Stimulated activated CD4-positive, alpha-beta T cell treated with anti-CD3 and anti-CD28 coated beads, Interleukin-1b, Interleukin-23, amount 100 ng/mL, for 24 hours (primary cell): ENCODE measurements around the gene TCAP.

ENCODE experiments used
- DNase-seq, 4 experiments: peaks; one replicate each; pipeline ENCODE4 v3.0.0-alpha.2; 2020; ENCODE audit warnings: low read depth in 4 of 4, low spot score in 1 of 4

The TCAP gene

DNA sequence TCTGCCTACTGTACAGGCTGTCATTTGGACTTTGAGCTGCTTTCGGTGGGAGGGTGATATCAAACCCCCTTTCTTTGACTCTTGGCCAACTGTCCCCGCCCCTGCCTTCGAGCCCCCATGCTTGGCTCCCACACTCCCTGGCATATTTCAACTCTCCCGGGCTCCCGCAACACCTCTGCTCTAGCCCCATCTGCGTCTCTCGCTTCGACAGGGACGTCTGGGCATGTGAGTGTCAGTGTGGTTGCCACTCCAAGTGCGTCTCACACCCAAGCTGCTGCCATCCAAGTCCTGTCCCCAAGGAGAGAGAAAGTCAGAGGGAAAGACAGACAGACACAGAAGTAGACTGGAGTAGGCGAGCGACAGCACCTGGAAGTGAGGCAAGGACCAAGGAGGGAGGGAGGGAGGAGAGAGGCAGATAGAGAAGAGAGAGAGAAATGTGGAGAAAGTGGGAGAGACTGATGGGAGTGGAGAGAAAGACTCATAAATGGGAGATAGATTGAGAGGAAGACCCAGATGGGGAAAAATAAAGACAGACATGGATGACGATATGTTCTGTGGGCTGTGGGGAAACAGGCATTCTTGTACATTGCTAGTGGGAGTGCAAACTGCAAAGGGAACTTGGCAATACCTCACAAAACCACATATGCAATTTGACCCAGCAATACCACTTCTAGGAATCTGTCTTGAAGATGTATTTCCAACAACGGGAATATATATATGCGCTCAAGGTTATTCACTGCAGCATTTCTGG lies 16.4 kb upstream of the TCAP start:
- no peak for DNase-seq

- DNase-seq, result no peak
Observed at GRCh38 chr17:39650121-39650579, 15.0 kb upstream of the TCAP start.

DNA sequence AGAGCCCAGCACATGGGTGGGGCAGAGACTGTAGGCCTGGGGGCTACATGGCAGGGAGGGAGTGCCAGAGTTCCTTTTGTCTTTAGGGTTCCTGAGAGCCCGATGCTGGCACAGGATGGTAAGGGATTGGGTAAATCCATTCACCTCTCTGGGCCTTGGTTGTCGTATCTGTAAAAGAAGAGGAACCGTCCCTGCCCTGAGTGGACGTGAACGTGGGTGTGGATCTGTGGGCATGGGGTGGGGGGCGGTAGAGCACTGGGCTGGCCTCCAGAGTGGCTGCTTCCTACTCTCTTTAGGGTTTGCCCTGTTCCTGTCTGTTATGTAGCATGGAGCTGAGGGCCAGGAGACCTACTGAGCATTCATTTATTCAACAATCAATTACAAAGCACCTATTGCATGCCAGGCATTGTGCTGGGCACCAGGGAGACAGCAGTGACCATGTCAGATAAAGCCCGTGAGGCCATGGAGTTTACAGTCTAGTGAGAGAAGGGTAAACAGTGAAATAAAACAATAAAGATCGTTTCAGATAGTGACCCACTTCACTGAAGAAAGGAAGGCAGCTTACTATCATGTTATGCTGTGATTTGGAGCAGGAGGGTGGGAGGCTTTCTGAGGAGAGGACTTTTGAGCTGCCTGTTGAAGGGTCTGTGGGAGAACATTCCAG lies 13.1 kb upstream of the TCAP start:
- DNase-seq, result no peak

GRCh38 chr17:39652587-39653315 lies 12.4 kb upstream of the TCAP start:
- DNase-seq, result no peak

- no peak for DNase-seq
Observed at GRCh38 chr17:39653316-39653661, 11.9 kb upstream of the TCAP start.

- peak; percentile 66 to 79 (median 71) for DNase-seq
Observed at GRCh38 chr17:39653662-39654331, 11.4 kb upstream of the TCAP start.

DNA sequence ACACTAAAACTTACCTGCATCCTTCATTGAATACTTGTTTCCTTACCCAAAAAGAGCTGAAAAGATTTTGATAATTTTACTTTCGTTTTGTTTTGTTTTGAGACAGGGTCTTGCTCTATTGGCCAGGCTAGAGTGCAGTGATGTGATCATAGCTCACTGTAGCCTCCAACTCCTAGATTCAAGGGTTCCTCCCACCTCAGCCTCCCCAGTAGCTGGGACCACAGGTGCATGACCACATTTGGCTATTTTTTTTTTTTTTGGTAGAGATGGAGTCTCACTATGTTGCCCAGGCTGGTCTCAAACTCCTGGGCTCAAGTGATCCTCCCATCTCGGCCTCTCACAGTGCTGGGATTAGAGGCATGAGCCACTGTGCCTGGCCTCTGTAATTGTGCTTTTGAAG lies 10.0 kb upstream of the TCAP start:
- no peak for DNase-seq

- DNase-seq, result no peak
Observed at GRCh38 chr17:39658346-39658745, 6.8 kb upstream of the TCAP start.

- DNase-seq, result no peak
Observed at GRCh38 chr17:39658760-39659159, 6.4 kb upstream of the TCAP start.

- no peak for DNase-seq
Observed at GRCh38 chr17:39659279-39660010, 5.7 kb upstream of the TCAP start.

DNA sequence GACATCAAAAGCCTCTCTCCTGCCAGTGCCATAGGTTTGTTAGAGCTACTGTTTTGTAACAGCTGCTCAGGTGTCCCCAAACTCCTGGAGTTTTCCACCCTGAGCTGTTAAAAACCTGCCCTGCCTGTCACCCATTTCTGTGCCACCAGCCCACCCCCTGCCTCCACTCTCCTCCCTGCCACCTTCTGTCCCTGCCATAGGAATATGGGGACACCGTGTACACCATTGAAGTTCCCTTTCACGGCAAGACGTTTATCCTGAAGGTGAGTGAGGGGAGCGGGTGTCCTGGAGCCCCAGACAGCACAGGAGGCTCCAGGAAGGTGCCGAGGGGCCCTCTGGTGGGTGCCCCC lies 5.2 kb upstream of the TCAP start:
- no peak for DNase-seq

GRCh38 chr17:39660397-39661385 lies 4.5 kb upstream of the TCAP start:
- no peak for DNase-seq

DNA sequence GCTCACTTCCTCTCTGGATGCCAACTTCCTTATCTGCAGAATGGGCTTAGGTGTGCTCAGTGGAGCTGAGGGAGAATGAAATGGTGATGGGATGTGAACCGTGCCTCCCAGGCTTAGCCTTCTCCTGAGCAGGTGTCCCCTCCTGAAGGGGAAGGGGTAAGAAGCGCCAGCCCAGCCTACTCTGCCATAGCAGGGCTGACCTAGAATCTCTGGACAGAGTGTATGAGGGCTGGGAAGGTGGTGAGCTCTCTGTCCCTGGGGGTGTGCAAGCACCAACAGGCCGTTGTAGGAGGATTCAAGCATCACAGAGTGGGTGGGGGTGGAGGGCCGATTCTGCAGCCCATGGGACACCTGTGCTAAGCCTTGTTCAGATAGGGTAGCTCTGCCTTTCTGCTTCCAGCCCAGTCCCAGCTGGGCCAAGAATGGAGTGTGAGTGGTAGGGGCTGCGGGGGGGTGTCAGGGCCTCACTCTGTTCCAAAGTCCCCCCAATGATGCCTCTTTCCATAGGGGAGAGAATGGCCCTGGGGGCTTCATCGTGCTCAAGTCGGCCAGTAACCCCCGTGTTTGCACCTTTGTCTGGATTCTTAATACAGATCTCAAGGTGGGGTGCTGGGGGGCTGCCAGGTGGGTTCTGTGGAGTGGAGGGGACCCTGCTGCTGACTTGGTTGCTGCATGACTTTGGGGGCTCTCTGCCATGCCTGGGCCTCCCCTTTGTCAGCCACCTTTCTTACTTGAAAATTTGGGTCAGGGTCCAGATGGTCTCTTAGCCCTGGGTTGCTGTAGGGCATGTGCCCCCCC lies 3.2 kb upstream of the TCAP start:
- no peak for DNase-seq

GRCh38 chr17:39662551-39663339 lies 2.4 kb upstream of the TCAP start:
- no peak for DNase-seq

DNA sequence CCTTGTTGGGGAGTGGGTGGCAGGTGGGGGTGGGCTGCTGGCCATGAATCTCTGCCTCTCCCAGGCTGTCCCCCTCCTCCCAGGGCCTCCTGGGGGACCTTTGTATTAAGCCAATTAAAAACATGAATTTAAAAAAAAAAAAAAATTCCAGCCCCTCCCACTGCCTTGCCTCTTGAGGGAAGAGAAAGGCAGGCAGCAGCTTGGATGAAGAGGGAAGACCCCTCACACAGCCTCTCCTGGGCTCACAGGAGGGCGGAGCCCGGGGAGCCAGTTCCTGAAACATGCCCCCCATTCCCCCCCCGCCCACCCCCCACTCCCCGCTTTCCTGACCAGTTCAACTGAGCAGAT lies 1.8 kb upstream of the TCAP start:
- DNase-seq, result no peak

DNA sequence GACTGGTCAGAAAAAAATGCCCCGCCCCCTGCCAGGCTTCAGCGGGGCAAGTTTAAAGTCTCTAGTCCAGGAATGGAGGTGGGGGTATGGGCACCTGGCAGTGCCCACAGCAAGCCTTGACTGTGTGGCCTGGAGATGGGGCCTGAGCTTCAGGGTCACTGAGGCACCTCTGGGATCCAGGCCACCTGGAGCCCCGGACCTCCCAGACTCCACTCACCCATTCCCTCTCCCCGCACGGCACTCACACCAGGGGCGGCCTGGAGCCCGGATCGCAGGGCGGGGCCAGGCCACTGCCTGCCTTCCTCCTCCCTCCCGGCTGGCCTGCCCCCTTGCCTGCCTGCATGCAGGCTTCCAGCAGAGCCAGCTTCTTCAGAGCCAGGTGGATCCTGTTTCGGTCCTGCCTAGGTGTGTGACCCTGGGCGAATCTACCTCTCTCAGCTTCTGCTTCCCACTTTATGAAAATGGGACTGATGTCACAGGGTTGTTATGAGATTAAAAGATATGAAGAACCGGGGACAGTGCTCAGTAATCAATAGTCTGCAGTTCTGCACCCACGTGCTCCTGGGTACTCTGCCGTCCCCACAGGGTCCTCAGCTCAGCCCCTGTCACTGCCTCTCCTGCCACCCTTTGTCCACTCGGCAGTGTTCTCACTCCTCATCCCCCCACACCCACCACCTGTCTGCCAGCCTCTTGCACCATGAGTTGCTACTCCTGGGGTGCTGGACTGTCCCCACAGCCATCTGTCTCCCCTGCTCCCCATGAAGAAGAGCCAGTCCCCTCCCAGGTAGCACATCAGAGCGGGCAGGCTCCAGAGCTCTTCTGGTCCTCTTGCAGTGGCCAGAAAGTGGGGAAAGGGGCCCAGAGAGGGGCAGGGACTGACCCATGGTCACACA lies 1.2 kb upstream of the TCAP start:
- DNase-seq, result no peak

DNA sequence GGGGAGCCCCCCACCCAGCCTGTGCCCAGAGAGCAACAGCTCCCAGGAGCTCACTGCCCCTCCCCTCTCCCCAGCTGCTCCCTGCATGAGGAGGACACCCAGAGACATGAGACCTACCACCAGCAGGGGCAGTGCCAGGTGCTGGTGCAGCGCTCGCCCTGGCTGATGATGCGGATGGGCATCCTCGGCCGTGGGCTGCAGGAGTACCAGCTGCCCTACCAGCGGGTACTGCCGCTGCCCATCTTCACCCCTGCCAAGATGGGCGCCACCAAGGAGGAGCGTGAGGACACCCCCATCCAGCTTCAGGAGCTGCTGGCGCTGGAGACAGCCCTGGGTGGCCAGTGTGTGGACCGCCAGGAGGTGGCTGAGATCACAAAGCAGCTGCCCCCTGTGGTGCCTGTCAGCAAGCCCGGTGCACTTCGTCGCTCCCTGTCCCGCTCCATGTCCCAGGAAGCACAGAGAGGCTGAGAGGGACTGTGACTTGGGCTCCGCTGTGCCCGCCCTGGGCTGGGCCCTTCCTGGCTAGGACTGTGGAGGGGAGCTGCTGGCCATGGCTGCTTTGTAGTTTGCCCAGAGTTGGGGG lies 584 bp downstream of the TCAP start:
- no peak for DNase-seq
